GM10266 (cell line): ENCODE data around the gene FGR.

Experiments used
- DNase-seq: peaks from one replicate; pipeline ENCODE4 v3.0.0; 2012; ENCODE audit errors: extremely low spot score
- CTCF ChIP-seq: IDR thresholded peaks from 2 replicates; pipeline ENCODE4 v1.5.1; 2012; ENCODE audit warnings: mild to moderate bottlenecking, low read depth; ENCODE audit not compliant: control insufficient read depth, insufficient read depth; ENCODE audit errors: missing control alignments

The FGR gene

GRCh38 chr1:27617420-27617819 is 17.6 kb downstream of the FGR start:
- TF ChIP-seq CTCF, result no peak
- DNase-seq, result no peak

GRCh38 chr1:27616441-27616840 is 18.5 kb downstream of the FGR start:
- peak; percentile 29 for TF ChIP-seq CTCF
- DNase-seq, result no peak

- DNase-seq, result no peak
- no peak for TF ChIP-seq CTCF
Measured at GRCh38 chr1:27615346-27616192, 19.4 kb downstream of the FGR start.

GRCh38 chr1:27614625-27615344 is 20.2 kb downstream of the FGR start:
- TF ChIP-seq CTCF, result no peak
- no peak for DNase-seq

DNA sequence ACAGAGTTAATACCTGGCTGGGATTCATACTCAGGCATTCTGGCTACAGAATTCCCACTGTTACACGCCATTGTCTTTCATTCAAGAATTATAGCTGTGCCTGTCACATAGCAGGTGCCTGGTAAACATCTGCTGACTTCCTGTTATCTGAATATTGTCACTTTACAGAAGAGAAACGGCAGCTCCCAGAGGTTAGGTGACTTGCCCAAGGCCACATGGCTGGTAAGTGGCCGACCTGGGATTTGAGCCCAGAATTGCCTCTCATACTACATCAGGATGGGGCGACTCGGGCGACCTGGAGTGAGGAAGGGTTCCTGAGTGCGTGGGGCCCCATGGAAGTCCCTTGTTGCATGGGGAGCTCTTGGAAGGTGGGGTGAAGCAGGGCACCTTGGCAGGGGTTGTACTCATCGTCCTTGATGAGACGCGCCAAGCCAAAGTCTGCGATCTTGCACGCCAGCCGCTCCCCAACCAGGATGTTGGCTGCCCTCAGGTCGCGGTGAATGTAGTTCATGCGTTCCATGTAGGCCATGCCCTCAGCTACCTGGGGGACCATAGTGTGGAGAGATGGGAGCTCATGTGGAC is 20.9 kb downstream of the FGR start:
- DNase-seq, result no peak
- no peak for TF ChIP-seq CTCF

DNA sequence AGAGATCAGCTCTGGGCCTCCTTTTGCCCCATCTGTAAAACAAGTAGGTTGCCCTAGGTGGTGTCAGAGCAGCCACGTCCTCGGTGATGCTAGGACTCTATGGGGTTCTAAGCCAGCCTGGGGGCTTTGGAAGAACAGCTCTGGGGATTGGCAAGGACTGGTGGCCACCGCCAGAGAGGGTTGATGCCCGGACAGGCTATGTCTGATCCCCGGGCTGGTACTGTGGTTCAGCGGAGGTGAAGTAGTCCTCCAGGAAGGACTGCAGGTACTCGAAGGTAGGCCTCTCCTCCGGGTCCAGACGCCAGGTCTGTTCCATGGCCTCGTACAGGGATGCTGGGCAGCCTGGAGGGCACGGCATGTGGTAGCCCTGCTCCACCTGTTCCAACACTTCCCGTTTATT is 22.3 kb downstream of the FGR start:
- DNase-seq, result no peak
- no peak for TF ChIP-seq CTCF
